ENCODE data around the gene SLCO3A1. TPM values are rescaled to one million over a fixed set of nuclear protein-coding genes. Genes with fewer than 3 reads are reported as not detected.

SLCO3A1 gene
- total RNA-seq, 4 donors from 2014 or later = 12.1 to 22.3 (median 13.5) TPM

- TF ChIP-seq CTCF (IDR thresholded peaks at IDR 0.05; ENCODE audit: low read depth) = no peak
Observed at GRCh38 chr15:91881569-91882297, 28.2 kb downstream of the SLCO3A1 start.

GRCh38 chr15:91882858-91883586 is 29.5 kb downstream of the SLCO3A1 start:
- no peak for TF ChIP-seq CTCF (IDR thresholded peaks at IDR 0.05; ENCODE audit: low read depth)

GRCh38 chr15:91884606-91885005 is 31.1 kb downstream of the SLCO3A1 start:
- no peak for TF ChIP-seq CTCF (IDR thresholded peaks at IDR 0.05; ENCODE audit: low read depth)

GRCh38 chr15:91885054-91885453 is 31.5 kb downstream of the SLCO3A1 start:
- TF ChIP-seq CTCF (IDR thresholded peaks at IDR 0.05; ENCODE audit: low read depth) = no peak

GRCh38 chr15:91885714-91886270 is 32.3 kb downstream of the SLCO3A1 start:
- no peak for TF ChIP-seq CTCF (IDR thresholded peaks at IDR 0.05; ENCODE audit: low read depth)

GRCh38 chr15:91886878-91887277 is 33.4 kb downstream of the SLCO3A1 start:
- TF ChIP-seq CTCF (IDR thresholded peaks at IDR 0.05; ENCODE audit: low read depth) = no peak

- no peak for TF ChIP-seq CTCF (IDR thresholded peaks at IDR 0.05; ENCODE audit: low read depth)
Observed at GRCh38 chr15:91887321-91887720, 33.8 kb downstream of the SLCO3A1 start.

Measured in subcutaneous adipose tissue (tissue), 4 donors.